HG03039 (cell line): ENCODE measurements around the gene NCKAP5.

Experiments
- ATAC-seq: cut with Tn5 transposase; IDR thresholded peaks from one replicate; pipeline ENCODE4 v1.9.1; 2021; ENCODE audit warnings: mild to moderate bottlenecking, moderate library complexity; ENCODE audit not compliant: unreplicated experiment

NCKAP5 gene

DNA sequence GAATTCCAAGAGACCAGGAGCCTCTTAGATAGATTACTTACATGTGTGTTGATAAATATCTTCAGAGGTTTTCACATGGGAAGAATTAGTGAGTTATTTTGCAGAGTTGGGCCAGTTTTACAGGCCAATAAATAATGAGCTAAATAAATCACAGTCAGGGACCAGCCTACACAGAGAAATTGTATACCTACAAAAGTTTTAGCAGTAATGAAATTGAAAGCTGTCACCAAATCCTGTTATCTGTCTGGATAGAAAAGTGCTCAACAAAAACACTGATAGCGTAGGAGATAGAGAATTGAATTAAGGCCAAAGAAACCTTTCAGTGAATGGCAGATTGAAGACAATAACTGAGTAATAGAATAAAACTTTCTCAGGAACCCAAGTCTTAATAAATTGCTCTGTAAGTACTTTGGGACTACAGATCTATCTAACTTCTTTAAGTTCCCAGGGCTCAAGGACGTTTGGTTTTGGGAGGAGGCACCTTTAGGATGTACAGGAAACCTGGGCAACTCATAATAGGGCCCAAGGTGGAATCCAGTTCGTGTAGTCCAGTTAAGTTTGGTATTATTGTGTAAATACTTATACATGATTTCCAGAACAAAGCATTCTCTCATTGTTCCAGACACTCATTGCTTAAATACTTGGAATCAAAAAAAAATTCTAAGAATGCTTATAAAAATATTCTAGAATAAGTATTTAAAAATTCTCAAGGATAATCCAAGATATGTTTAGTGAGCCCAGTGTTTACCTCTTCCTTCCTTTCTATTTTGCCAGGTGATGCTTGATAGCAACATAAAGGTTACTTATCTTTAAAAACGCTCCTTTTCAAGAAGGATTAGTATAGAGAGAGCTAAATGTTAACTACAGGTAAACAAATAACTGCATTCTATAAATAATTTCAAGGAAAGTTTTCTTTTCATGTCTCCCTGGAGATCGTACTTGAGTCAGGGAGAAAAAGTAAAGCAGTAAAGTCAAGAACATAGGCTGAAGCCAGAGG, 134.5 kb downstream of the NCKAP5 start:
- ATAC-seq = no peak

- no peak for ATAC-seq
These were observed 135.5 kb downstream of the NCKAP5 start for GRCh38 chr2:133432778-133433177.

- no peak for ATAC-seq
These were observed 137.0 kb downstream of the NCKAP5 start for GRCh38 chr2:133431289-133431688.

DNA sequence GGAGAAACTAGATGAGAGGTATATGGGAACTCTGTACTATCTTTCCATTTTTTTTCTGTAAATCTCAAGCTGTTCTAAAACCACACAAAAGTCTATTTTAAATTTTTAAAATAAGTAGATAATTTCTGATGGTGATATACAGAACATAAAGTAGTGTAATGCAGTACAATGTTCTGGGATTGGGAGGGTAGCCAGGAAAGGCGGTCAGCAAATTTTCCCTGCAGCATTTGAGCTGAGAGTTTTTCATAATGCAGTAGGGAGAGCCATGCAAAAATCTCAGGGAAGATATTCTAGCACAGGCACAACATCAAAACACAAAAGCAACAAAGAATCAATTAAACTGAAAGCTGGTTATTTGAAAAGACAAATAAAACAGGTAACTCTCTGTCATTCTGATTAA, 141.5 kb downstream of the NCKAP5 start:
- ATAC-seq = no peak

- no peak for ATAC-seq
These were observed 142.7 kb downstream of the NCKAP5 start for GRCh38 chr2:133425612-133426011.

DNA sequence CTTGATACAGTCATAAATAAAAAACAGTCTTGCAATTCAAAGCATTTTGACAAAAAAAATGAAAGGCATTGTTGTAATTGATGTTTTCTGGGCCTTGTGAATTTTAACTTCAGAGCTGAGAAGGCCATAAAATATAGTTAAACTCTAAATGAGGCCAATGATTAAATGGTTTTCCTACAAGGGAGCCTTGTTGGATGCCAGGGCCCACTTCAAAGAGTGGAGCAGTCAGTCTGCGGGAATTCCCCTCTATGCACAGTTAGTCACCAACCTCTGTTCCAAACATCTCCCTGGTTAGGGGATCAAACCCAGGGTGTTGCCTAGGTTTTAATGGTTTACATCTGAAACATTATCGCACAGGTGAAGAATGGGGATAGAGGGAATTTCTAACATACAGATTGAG, 143.4 kb downstream of the NCKAP5 start:
- ATAC-seq = no peak

GRCh38 chr2:133422931-133423351, 145.3 kb downstream of the NCKAP5 start:
- no peak for ATAC-seq

GRCh38 chr2:133421516-133422324, 146.5 kb downstream of the NCKAP5 start:
- peak; percentile 63 for ATAC-seq

DNA sequence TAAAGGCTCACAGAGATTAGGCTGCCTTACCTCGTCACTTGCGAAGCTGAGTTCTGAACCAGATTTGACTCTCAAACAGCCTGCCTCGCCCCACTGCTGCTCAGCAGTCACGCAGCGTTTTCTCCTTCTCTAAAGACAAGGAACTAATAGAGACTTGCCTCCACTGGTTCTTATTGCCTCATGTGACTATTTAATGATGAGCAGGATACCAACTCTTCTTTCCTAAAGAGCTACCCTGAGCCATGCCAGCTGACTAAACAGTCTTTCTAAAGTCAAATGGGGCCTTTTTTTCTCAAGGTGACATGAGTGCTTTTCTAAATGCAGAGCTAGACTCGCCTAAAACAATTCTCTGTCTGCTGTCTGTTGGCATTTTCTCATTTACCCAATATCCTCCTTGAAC, 147.5 kb downstream of the NCKAP5 start:
- no peak for ATAC-seq

- no peak for ATAC-seq
These were observed 149.6 kb downstream of the NCKAP5 start for GRCh38 chr2:133418671-133419070.

DNA sequence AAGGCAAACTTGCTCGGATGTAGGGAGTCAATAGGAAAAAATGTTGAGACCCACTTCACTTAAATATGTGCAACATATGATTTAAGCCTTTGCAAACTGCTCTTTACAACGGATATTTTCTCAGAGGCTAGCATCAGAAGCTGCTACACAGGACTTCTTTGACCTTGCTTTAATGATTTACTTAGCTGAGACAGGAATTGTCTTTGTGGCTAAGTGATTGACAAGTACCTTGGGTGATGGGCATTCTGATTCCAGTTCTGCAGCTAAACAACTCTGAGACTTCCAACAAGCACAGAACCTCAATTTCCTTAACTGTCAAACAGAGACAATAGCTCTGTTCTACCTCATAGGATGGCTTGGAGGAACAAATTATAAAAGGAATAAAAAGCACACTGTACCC, 150.2 kb downstream of the NCKAP5 start:
- no peak for ATAC-seq

DNA sequence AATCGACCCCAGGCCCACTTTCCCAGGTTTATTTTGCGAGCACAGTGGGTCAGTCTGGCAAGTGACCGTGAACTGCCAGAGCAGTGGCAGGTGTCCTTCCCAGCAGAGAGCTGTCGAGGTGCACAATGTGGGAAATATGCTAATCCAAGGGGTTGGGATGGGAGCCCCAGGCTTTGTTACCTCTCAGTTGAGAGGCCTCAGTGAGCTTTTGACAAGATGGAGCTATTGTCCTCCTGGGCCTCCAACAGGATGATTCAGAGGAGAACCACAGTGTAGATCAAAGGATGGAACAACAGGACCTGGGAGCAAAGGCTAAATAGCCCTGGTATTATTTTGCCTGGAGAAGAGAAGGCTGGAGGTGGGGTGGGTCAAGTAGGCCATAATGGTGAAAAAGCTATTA, 150.8 kb downstream of the NCKAP5 start:
- no peak for ATAC-seq

- no peak for ATAC-seq
These were observed 151.5 kb downstream of the NCKAP5 start for GRCh38 chr2:133416736-133417135.

- no peak for ATAC-seq
These were observed 152.1 kb downstream of the NCKAP5 start for GRCh38 chr2:133416146-133416545.

DNA sequence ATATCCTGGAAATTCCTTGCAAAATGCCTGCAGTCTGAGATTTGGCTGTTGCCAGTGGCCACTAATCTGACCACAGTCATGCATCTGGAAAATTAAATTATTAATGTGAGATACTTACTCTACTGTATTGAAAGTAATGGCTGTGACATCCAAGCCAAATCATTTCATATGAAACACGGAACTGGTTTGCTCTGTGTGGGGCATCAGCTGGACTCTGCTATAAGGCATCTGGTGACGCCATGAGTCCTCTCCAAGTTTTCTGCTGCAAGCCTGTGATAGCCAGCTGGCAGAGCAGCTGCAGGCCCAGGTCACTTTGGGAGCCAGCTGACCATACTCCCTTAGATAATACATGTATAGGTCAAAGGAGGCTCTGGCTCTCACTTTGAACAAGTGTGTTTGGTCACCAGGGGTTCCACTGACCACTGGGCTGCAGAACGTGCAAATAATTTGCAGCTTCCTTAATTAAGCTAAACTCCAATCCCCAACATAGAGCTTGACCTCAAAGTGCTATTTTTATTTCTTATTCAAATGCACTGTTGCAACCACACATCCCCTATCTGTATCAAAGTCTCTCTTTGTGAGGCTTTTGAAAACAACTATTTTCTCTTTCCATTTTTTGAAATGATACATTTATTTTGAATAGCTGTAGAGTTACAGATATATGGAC, 152.9 kb downstream of the NCKAP5 start:
- no peak for ATAC-seq

DNA sequence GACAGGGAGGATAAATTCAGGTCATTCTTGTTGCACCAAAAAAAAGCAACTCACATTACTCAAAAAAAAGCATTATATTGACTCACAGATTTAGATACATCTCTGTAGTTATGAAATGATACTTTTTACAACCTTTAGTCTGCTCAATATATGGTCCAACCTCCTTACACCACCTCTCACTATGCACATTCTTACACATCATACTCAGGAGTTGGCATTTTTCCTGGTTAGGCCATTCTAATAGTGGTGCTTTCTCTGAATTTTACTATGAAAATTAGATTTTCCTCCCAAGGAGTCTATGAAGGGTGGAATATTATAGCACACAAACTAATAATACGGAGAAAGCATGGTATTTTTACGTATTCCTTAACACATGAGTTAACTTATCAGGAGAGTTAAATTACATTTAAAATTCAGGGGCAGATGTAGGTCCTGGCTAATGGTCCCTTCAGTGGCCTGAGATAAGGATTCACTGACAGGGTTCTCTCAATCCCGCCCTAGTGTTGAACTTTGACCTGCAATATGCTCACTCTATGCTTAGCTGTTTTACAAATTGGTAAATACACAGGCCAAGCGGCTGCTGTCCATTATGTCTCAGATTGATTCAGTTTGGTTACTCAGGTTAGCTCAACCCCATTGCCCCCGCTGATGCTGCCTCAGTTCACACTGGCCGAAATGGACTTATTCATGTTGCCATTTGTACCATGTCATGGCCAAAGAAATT, 153.6 kb downstream of the NCKAP5 start:
- no peak for ATAC-seq

DNA sequence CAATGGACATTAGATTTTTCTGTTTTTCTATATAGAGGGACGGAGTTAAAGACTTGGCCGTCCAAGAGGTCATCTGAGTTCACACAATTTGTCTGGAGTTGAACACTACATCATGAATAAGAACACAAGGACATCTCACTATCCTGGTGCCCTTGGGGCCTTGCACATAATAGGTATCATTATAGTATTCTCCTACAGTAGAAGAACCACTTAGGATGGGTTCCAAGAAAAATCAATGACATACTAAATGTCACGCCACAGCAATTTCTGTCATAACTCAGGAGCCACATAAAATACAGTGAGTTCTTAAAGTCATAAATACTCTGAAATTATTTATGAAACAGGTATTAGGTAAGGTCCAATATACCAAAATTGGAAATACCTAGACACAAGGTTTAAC, 154.4 kb downstream of the NCKAP5 start:
- no peak for ATAC-seq

DNA sequence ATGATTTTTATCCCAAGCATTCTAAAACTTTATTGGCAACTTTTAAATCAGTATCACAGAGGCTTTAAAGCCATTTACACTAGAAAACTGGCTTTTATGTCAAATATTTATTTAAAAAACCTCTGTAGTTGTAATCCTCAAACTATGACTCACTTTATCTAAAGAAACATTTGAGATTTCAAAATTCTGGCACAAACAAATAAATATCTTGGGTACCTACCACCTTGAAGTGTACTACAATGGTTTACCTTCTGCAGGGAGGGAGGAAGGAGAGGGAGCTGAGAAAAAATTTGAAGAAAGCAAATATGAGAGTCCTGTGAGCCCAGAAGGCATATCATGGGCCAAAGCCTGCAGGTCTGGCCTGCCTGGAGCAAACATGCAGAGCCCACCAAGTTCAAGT, 155.6 kb downstream of the NCKAP5 start:
- ATAC-seq = no peak

DNA sequence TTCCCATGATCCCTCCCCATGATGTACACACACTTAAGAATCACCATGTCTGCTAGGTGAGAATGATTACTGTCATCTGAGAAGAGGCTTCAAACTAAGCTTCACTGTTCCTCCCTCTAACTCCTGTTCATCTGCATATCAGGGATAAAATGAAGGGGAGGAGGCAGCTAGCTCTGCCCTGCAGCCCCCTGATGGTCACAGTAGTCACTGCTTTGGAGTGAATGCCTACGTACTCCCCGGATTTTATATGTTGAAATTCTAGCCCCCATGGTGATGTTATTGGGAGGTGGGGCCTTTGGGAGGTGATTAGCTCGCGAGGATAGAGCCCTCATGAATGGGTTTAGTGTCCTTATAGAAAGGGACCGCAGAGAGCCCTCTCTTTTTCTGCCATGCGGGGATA, 156.4 kb downstream of the NCKAP5 start:
- no peak for ATAC-seq

DNA sequence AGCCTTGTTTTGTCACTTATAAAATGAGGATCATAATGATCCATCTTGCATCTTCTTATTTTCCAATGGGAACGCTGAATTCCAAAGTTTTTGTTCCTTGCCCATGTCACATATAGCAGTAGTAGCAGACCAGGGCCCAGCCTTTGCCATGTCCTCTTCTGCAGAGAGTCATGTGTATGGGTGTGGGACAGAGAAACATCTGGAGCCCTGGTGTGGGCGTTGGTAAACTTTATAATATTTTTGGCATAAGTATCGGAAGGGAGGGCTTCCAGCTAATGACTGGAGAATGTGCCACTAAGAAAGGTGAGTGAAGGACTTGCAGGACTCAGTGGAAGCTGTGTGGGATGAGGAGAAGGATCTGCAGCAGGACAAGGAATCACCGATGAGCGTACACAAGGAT, 157.2 kb downstream of the NCKAP5 start:
- no peak for ATAC-seq
